ENCODE results near the gene DYTN. TPM values are rescaled to one million over a fixed set of nuclear protein-coding genes. Genes with fewer than 3 reads are reported as not detected.
A peak's percentile ranks its signal among the peaks of the same experiment; 100 is the strongest.

DYTN gene
- total RNA-seq, 1 experiment from 2014 or later, result not detected

GRCh38 chr2:206693399-206694137 lies 24.6 kb downstream of the DYTN start:
- DNase-seq, result peak; percentile 14 to 36
- Histone ChIP-seq H3F3A (ENCODE audit: insufficient read depth, low read depth) (no peaks in the 10 kb centered on the region), H3K4me3 (no peak overlapping the region), H3K9me2 (ENCODE audit: insufficient read depth) (no peaks in the 10 kb centered on the region), H3K27me3 (ENCODE audit: insufficient read depth, low read depth) (no peaks in the 10 kb centered on the region), H3K4me2 (no peak overlapping the region), H3K36me3 (ENCODE audit: low read depth) (no peaks in the 10 kb centered on the region), H3K4me1 (replicated peaks; ENCODE audit: insufficient read depth) (no peaks in the 10 kb centered on the region), H3K9me3 (ENCODE audit: insufficient read depth, low read depth) (no peaks in the 10 kb centered on the region), H3K27ac (no peak overlapping the region), H2AFZ (no peak overlapping the region), H4K20me1 (ENCODE audit: insufficient read depth) (no peaks in the 10 kb centered on the region), H3K79me2 (ENCODE audit: low read depth) (no peaks in the 10 kb centered on the region)
- BruUV-seq (replicated peaks), result no TSS peak
- ChIA-PET CTCF (no interaction called here), POLR2A (ENCODE audit: unreplicated experiment) (no interaction called here)
- TF ChIP-seq CTCF (conservative IDR thresholded peaks at IDR 0.05) (peak; percentile 72), EZH2 (IDR thresholded peaks at IDR 0.05; ENCODE audit: low read depth) (no peak)
- intact Hi-C loops (cut with micrococcal nuclease; ENCODE audit: unreplicated experiment), result loop anchor here (1.0 to 10.0 kb wide), 4 partner anchors 74 to 1379 kb away; partner anchors contain the start of genes FASTKD2 and MDH1B

- CTCF ChIA-PET, result no interaction called here
- no TSS peak for BruUV-seq (replicated peaks)
- Histone ChIP-seq H3K9me2 (ENCODE audit: insufficient read depth) (no peaks in the 10 kb centered on the region), H4K20me1 (ENCODE audit: insufficient read depth) (no peaks in the 10 kb centered on the region), H3F3A (ENCODE audit: insufficient read depth, low read depth) (no peaks in the 10 kb centered on the region), H3K4me3 (no peak overlapping the region), H3K4me2 (no peak overlapping the region), H3K4me1 (replicated peaks; ENCODE audit: insufficient read depth) (no peaks in the 10 kb centered on the region), H3K79me2 (ENCODE audit: low read depth) (no peaks in the 10 kb centered on the region), H2AFZ (no peak overlapping the region), H3K27me3 (ENCODE audit: insufficient read depth, low read depth) (no peaks in the 10 kb centered on the region), H3K36me3 (ENCODE audit: low read depth) (no peaks in the 10 kb centered on the region), H3K9me3 (ENCODE audit: insufficient read depth, low read depth) (no peaks in the 10 kb centered on the region), H3K27ac (no peak overlapping the region)
- intact Hi-C loops (cut with micrococcal nuclease; ENCODE audit: unreplicated experiment), result loop anchor here (1.0 to 10.0 kb wide), 4 partner anchors 74 to 1379 kb away; partner anchors contain the start of genes FASTKD2 and MDH1B
- no peak for DNase-seq
- TF ChIP-seq CTCF (conservative IDR thresholded peaks at IDR 0.05), result no peak
- TF ChIP-seq EZH2 (IDR thresholded peaks at IDR 0.05; ENCODE audit: low read depth), result no peak
- POLR2A ChIA-PET (ENCODE audit: unreplicated experiment), result no interaction called here
Observed at GRCh38 chr2:206692971-206693370, 25.2 kb downstream of the DYTN start.

GRCh38 chr2:206688990-206689389 lies 29.2 kb downstream of the DYTN start:
- Histone ChIP-seq H3K27me3 (ENCODE audit: insufficient read depth, low read depth) (no peaks in the 10 kb centered on the region), H3K27ac (no peak overlapping the region), H4K20me1 (ENCODE audit: insufficient read depth) (no peaks in the 10 kb centered on the region), H3K9me3 (ENCODE audit: insufficient read depth, low read depth) (no peaks in the 10 kb centered on the region), H3K4me2 (no peak overlapping the region), H3K9me2 (ENCODE audit: insufficient read depth) (no peaks in the 10 kb centered on the region), H3K4me3 (no peak overlapping the region), H3K36me3 (ENCODE audit: low read depth) (no peaks in the 10 kb centered on the region), H3K79me2 (ENCODE audit: low read depth) (no peaks in the 10 kb centered on the region), H2AFZ (no peak overlapping the region), H3K4me1 (replicated peaks; ENCODE audit: insufficient read depth) (no peaks in the 10 kb centered on the region), H3F3A (ENCODE audit: insufficient read depth, low read depth) (no peaks in the 10 kb centered on the region)
- ChIA-PET POLR2A (ENCODE audit: unreplicated experiment) (no interaction called here), CTCF (no interaction called here)
- TF ChIP-seq CTCF (conservative IDR thresholded peaks at IDR 0.05), result no peak
- TF ChIP-seq EZH2 (IDR thresholded peaks at IDR 0.05; ENCODE audit: low read depth), result no peak
- intact Hi-C loops (cut with micrococcal nuclease; ENCODE audit: unreplicated experiment), result no loop called here
- DNase-seq, result no peak
- BruUV-seq (replicated peaks), result no TSS peak
